Loucy (cell line): ENCODE measurements around the gene CD4.
"Not testable (repeated sequence)": the region's sequence is repeated elsewhere in the genome, so short reads cannot be mapped to it uniquely, and the experiment has no call there.

Source experiments
- H2AFZ ChIP-seq: fragments of 200-600 bp; sonication (generic); 2 replicates; pipeline ENCODE4 v1.6.0; 2016; ENCODE audit warnings: antibody characterized with exemption, mild to moderate bottlenecking, low read length, moderate library complexity
- H3F3A ChIP-seq: fragments of 200-600 bp; 2 replicates; pipeline ENCODE4 v1.6.0; 2016; ENCODE audit warnings: antibody characterized with exemption, low read depth, mild to moderate bottlenecking
- H3K27me3 ChIP-seq: fragments of 200-600 bp; sonication (generic); 2 replicates; pipeline ENCODE4 v1.6.1; 2014; ENCODE audit warnings: low read length, mild to moderate bottlenecking; ENCODE audit not compliant: insufficient read depth, poor library complexity, severe bottlenecking
- H3K36me3 ChIP-seq: fragments of 200-600 bp; sonication (generic); 2 replicates; pipeline ENCODE4 v1.6.1; 2016; ENCODE audit warnings: low read length; ENCODE audit not compliant: insufficient read depth
- H3K4me1 ChIP-seq: fragments of 200-600 bp; sonication (generic); 2 replicates; pipeline ENCODE4 v1.5.1; 2014; ENCODE audit warnings: low read length, mild to moderate bottlenecking; ENCODE audit not compliant: insufficient read depth, poor library complexity, severe bottlenecking
- H3K4me2 ChIP-seq: fragments of 200-600 bp; sonication (generic); 2 replicates; pipeline ENCODE4 v1.6.0; 2014; ENCODE audit warnings: antibody characterized with exemption, low read length, low read depth, mild to moderate bottlenecking; ENCODE audit not compliant: poor library complexity, severe bottlenecking
- H3K4me3 ChIP-seq: fragments of 200-600 bp; sonication (generic); 2 replicates; pipeline ENCODE4 v1.5.1; 2014; ENCODE audit warnings: low read length, mild to moderate bottlenecking, mixed read lengths; ENCODE audit not compliant: poor library complexity, severe bottlenecking
- H3K79me2 ChIP-seq: fragments of 200-600 bp; sonication (generic); 2 replicates; pipeline ENCODE4 v1.6.1; 2014; ENCODE audit warnings: low read length; ENCODE audit not compliant: insufficient read depth
- H3K9ac ChIP-seq: fragments of 200-600 bp; sonication (generic); 2 replicates; pipeline ENCODE4 v1.6.0; 2014; ENCODE audit warnings: mild to moderate bottlenecking, low read depth, low read length, moderate library complexity; ENCODE audit not compliant: poor library complexity, severe bottlenecking
- H3K9me2 ChIP-seq: fragments of 200-600 bp; sonication (generic); replicated peaks from 2 replicates; pipeline ENCODE4 v1.6.1; 2016; ENCODE audit warnings: low read depth, low read length, mixed read lengths
- H3K9me3 ChIP-seq: fragments of 200-600 bp; sonication (generic); 2 replicates; pipeline ENCODE4 v1.6.1; 2014; ENCODE audit warnings: mild to moderate bottlenecking, antibody characterized with exemption, low read length, low read depth; ENCODE audit not compliant: insufficient read depth
- H4K20me1 ChIP-seq: fragments of 200-600 bp; sonication (generic); 2 replicates; pipeline ENCODE4 v1.6.0; 2014; ENCODE audit warnings: antibody characterized with exemption, low read length, mild to moderate bottlenecking; ENCODE audit not compliant: insufficient read depth, poor library complexity, severe bottlenecking
- CTCF ChIP-seq: fragments of 200-600 bp; sonication (generic); conservative IDR thresholded peaks from 2 replicates; pipeline ENCODE4 v1.5.1; 2014; ENCODE audit warnings: mild to moderate bottlenecking, antibody characterized with exemption, low read length
- EZH2phosphoT487 ChIP-seq: fragments of 200-600 bp; IDR thresholded peaks from 2 replicates; pipeline ENCODE4 v1.6.1; 2018; ENCODE audit warnings: antibody characterized with exemption, mild to moderate bottlenecking, moderate library complexity, borderline replicate concordance

The CD4 gene

DNA sequence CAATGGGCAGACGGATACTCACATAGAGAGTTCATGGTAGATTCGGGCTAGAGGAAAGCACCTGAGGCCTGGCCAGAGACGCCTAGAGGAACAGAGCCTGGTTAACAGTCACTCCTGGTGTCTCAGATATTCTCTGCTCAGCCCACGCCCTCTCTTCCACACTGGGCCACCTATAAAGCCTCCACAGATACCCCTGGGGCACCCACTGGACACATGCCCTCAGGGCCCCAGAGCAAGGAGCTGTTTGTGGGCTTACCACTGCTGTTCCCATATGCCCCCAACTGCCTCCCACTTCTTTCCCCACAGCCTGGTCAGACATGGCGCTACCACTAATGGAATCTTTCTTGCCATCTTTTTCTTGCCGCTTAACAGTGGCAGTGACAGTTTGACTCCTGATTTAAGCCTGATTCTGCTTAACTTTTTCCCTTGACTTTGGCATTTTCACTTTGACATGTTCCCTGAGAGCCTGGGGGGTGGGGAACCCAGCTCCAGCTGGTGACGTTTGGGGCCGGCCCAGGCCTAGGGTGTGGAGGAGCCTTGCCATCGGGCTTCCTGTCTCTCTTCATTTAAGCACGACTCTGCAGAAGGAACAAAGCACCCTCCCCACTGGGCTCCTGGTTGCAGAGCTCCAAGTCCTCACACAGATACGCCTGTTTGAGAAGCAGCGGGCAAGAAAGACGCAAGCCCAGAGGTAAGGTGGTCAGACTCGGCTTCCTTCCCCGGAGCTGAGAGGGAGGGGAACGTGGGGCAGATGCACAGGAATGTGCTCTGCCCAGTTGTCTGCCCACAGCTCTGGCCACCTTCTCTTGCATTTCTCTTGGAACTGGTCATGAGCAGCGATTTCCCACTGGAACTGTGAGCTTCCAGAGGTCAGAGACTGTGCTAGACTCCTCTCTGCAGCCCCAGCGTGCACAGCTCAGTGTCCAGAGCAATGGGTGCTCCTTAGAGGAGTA is at the start of gene CD4:
CD4 (plus strand) TSS at position 557 of the 953 bp plus-strand sequence. CDS start 10,611 bp downstream, outside the sequence.
- peak within 1 kb of the TSS; percentile 77 for H2AFZ ChIP-seq
- no peaks in the 10 kb centered on the region for H3F3A ChIP-seq
- H4K20me1 ChIP-seq: no peaks in the 10 kb centered on the region
- no peaks in the 10 kb centered on the region for H3K27me3 ChIP-seq
- H3K4me2 ChIP-seq: peak within 1 kb of the TSS; percentile 19
- H3K9ac ChIP-seq: peak within 1 kb of the TSS; percentile 40
- TF ChIP-seq CTCF (no peak), EZH2phosphoT487 (no peak)
- H3K9me2 ChIP-seq: no peaks in the 10 kb centered on the region
- no peaks in the 10 kb centered on the region for H3K36me3 ChIP-seq
- no peaks in the 10 kb centered on the region for H3K9me3 ChIP-seq
- no peaks in the 10 kb centered on the region for H3K79me2 ChIP-seq
- peaks cover 29% of the 10 kb centered on the region for H3K4me1 ChIP-seq
- H3K4me3 ChIP-seq: peak within 1 kb of the TSS; percentile 45

DNA sequence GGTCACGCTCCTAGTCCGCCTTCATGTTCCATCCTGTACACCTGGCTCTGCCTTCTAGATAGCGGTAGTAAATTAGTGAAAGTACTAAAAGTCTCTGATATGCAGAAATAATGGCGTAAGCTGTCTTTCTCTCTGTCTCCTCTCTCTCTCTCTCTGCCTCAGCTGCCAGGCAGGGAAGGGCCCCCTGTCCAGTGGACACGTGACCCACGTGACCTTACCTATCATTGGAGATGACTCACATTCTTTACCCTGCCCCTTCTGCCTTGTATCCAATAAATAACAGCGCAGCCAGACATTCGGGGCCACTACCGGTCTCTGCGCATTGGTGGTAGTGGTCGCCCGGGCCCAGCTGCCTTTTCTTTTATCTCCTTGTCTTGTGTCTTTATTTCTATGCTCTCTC is 47.2 kb upstream of the CD4 start:
- not testable (repeated sequence) for H3K36me3 ChIP-seq, H3K79me2 ChIP-seq, H3F3A ChIP-seq, H3K4me2 ChIP-seq, H3K9ac ChIP-seq, H3K9me2 ChIP-seq, H4K20me1 ChIP-seq, H3K9me3 ChIP-seq, H3K4me3 ChIP-seq, H3K27me3 ChIP-seq, H2AFZ ChIP-seq
- peaks cover 15% of the 10 kb centered on the region for H3K4me1 ChIP-seq

GRCh38 chr12:6742834-6743233 is 46.5 kb upstream of the CD4 start:
- Histone ChIP-seq H3K4me2 (no peak overlapping the region), H3F3A (no peaks in the 10 kb centered on the region), H3K27me3 (no peaks in the 10 kb centered on the region), H3K4me1 (peaks cover 15% of the 10 kb centered on the region), H3K9me2 (no peaks in the 10 kb centered on the region), H3K9me3 (no peaks in the 10 kb centered on the region), H3K36me3 (peaks cover 11% of the 10 kb centered on the region; the same call in 1 of the 2 replicates), H4K20me1 (no peaks in the 10 kb centered on the region), H3K4me3 (no peak overlapping the region), H3K79me2 (no peaks in the 10 kb centered on the region), H2AFZ (no peak overlapping the region), H3K9ac (no peak overlapping the region)
- TF ChIP-seq CTCF: no peak
- TF ChIP-seq EZH2phosphoT487: no peak

- H2AFZ ChIP-seq, H3K9me3 ChIP-seq, H3F3A ChIP-seq, H3K27me3 ChIP-seq, H3K4me2 ChIP-seq, H3K9ac ChIP-seq, H3K79me2 ChIP-seq, H3K4me3 ChIP-seq, H3K9me2 ChIP-seq, H4K20me1 ChIP-seq: not testable (repeated sequence)
- peaks cover 15% of the 10 kb centered on the region; the same call in 1 of the 2 replicates for H3K36me3 ChIP-seq
- peaks cover 15% of the 10 kb centered on the region for H3K4me1 ChIP-seq
Observed at GRCh38 chr12:6743300-6743699, 46.0 kb upstream of the CD4 start.
